Measurements from ENCODE around the gene NCK1. TPM values are rescaled to one million over a fixed set of nuclear protein-coding genes. Genes with fewer than 3 reads are reported as not detected.
"Not testable (repeated sequence)": the region's sequence is repeated elsewhere in the genome, so short reads cannot be mapped to it uniquely, and the experiment has no call there.

NCK1 gene
- total RNA-seq, 8 experiments from 2014 or later: 22.7 to 56.4 (median 33.0) TPM

- ATAC-seq (replicated peaks in 6 of 8): peak in 3 of 8 experiments; percentile 30 to 70 (median 47)
- Histone ChIP-seq H3K27ac (no peak overlapping the region), H3K4me1 (replicated peaks in 1 of 2) (no peaks in the 10 kb centered on the region), H3K4me3 (no peak overlapping the region)
- WGBS, 10 experiments: 0 to 83% (median 60%) methylated on average over 1 to 4 of the region's 4 CpGs; no CpG with 5 or more reads in 1 of the 10 experiments
- in situ Hi-C loops (cut with MboI; ENCODE audit: low pct_unique_long_range_greater_than_20kb in 2 of 9, low sequenced_read_pairs in 9 of 9, unreplicated experiment in 9 of 9): no loop called here
These were observed 99.1 kb downstream of the NCK1 start for GRCh38 chr3:136960838-136961836.

- H3K4me3 ChIP-seq: no peak overlapping the region
- 60 to 100% (median 100%) methylated on average over 1 of the region's 1 CpG; no CpG with 5 or more reads in 3 of the 10 experiments for WGBS, 10 experiments
- in situ Hi-C loops (cut with MboI; ENCODE audit: low pct_unique_long_range_greater_than_20kb in 2 of 9, low sequenced_read_pairs in 9 of 9, unreplicated experiment in 9 of 9): no loop called here
- H3K4me1 ChIP-seq (replicated peaks in 1 of 2): no peaks in the 10 kb centered on the region
- ATAC-seq (replicated peaks in 6 of 8): no peak
- no peak overlapping the region for H3K27ac ChIP-seq
These were observed 100.9 kb downstream of the NCK1 start for GRCh38 chr3:136962927-136963326.

- in situ Hi-C loops (cut with MboI; ENCODE audit: low pct_unique_long_range_greater_than_20kb in 2 of 9, low sequenced_read_pairs in 9 of 9, unreplicated experiment in 9 of 9): not testable (repeated sequence)
- ATAC-seq (replicated peaks in 6 of 8): peak in 1 of 8 experiments; percentile 23
These were observed 107.5 kb downstream of the NCK1 start for GRCh38 chr3:136969539-136969938.

GRCh38 chr3:136973352-136973751, 111.3 kb downstream of the NCK1 start:
- WGBS, 10 experiments: 52 to 94% (median 83%) methylated on average over 2 to 4 of the region's 4 CpGs; no CpG with 5 or more reads in 3 of the 10 experiments
- Histone ChIP-seq H3K4me1 (replicated peaks in 1 of 2) (no peaks in the 10 kb centered on the region), H3K27ac (no peak overlapping the region), H3K4me3 (no peak overlapping the region)
- no peak for ATAC-seq (replicated peaks in 6 of 8)
- in situ Hi-C loops (cut with MboI; ENCODE audit: low pct_unique_long_range_greater_than_20kb in 2 of 9, low sequenced_read_pairs in 9 of 9, unreplicated experiment in 9 of 9): no loop called here

More at GRCh38 chr3:136969539-136969938, 107.5 kb downstream of the NCK1 start:
- WGBS, 10 experiments: 60% methylated on average over 1 of the region's 14 CpGs; no CpG with 5 or more reads in 9 of the 10 experiments
- H3K27ac ChIP-seq; H3K4me3 ChIP-seq; H3K4me1 ChIP-seq (replicated peaks in 1 of 2): not testable (repeated sequence)

- no peak overlapping the region for H3K4me3 ChIP-seq
- no peak for ATAC-seq (replicated peaks in 6 of 8)
- in situ Hi-C loops (cut with MboI; ENCODE audit: low pct_unique_long_range_greater_than_20kb in 2 of 9, low sequenced_read_pairs in 9 of 9, unreplicated experiment in 9 of 9): loop anchor here in 1 of 9 experiments (25.0 kb wide), 1 partner anchor 212 kb away; the partner anchor contains the start of gene STAG1
- 26 to 100% (median 63%) methylated on average over 1 to 2 of the region's 2 CpGs; no CpG with 5 or more reads in 1 of the 10 experiments for WGBS, 10 experiments
- H3K4me1 ChIP-seq (replicated peaks in 1 of 2): no peaks in the 10 kb centered on the region
- H3K27ac ChIP-seq: no peak overlapping the region
These were observed 112.7 kb downstream of the NCK1 start for GRCh38 chr3:136974670-136975069.

GRCh38 chr3:136979204-136979603, 117.2 kb downstream of the NCK1 start:
- no peak for ATAC-seq (replicated peaks in 6 of 8)
- in situ Hi-C loops (cut with MboI; ENCODE audit: low pct_unique_long_range_greater_than_20kb in 2 of 9, low sequenced_read_pairs in 9 of 9, unreplicated experiment in 9 of 9): loop anchor here in 1 of 9 experiments (25.0 kb wide), 1 partner anchor 217 kb away; the partner anchor contains the start of gene STAG1
- Histone ChIP-seq H3K4me3 (no peak overlapping the region), H3K27ac (no peak overlapping the region), H3K4me1 (replicated peaks in 1 of 2) (no peaks in the 10 kb centered on the region)

DNA sequence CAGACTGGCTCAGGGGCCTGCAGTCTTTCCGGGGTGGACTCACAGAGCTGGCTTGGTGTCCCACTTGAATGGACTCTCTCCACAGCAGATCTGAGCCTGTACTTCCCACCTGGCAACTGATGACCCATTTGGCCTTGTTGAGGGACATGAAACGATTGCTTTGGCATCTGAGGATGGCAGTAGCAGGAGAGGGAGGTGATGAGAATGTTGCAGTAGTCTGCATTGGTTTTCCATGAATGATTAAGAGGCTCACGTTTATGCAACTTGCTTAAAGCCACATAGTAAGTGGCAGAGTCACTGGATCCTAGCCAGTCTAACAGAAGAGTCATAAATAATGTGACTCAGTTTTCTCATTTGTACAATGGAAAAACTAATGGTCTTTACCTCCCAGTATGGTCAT, 117.7 kb downstream of the NCK1 start:
- Histone ChIP-seq H3K4me1 (replicated peaks in 1 of 2) (no peaks in the 10 kb centered on the region), H3K4me3 (no peak overlapping the region), H3K27ac (no peak overlapping the region)
- ATAC-seq (replicated peaks in 6 of 8): peak in 1 of 8 experiments; percentile 44
- 0 to 100% (median 53%) methylated on average over 1 to 3 of the region's 3 CpGs; no CpG with 5 or more reads in 3 of the 10 experiments for WGBS, 10 experiments
- in situ Hi-C loops (cut with MboI; ENCODE audit: low pct_unique_long_range_greater_than_20kb in 2 of 9, low sequenced_read_pairs in 9 of 9, unreplicated experiment in 9 of 9): loop anchor here in 1 of 9 experiments (25.0 kb wide), 1 partner anchor 217 kb away; the partner anchor contains the start of gene STAG1

DNA sequence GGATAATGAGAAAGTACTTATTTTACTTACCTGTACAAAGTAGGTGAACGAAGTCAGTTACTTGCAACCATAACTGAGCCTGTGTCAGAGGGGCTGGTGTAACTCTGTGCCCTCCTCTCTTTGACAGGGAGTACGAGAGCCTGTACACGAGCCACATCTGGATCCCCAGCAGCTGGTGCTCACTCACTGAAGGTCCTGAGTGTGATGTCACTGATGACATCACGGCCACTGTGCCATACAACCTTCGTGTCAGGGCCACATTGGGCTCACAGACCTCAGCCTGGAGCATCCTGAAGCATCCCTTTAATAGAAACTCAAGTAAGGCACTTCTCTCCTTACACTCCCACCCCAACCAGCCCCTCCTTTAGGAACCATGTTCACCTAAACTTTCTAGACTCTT, 120.0 kb downstream of the NCK1 start:
- no peaks in the 10 kb centered on the region for H3K4me1 ChIP-seq (replicated peaks in 1 of 2)
- no peak overlapping the region for H3K27ac ChIP-seq
- WGBS, 10 experiments: 63 to 100% (median 85%) methylated on average over 1 to 4 of the region's 5 CpGs; no CpG with 5 or more reads in 3 of the 10 experiments
- no peak overlapping the region for H3K4me3 ChIP-seq
- ATAC-seq (replicated peaks in 6 of 8): peak in 2 of 8 experiments; percentile 15 to 25
- in situ Hi-C loops (cut with MboI; ENCODE audit: low pct_unique_long_range_greater_than_20kb in 2 of 9, low sequenced_read_pairs in 9 of 9, unreplicated experiment in 9 of 9): loop anchor here in 1 of 9 experiments (25.0 kb wide), 1 partner anchor 220 kb away; the partner anchor contains the start of gene STAG1

DNA sequence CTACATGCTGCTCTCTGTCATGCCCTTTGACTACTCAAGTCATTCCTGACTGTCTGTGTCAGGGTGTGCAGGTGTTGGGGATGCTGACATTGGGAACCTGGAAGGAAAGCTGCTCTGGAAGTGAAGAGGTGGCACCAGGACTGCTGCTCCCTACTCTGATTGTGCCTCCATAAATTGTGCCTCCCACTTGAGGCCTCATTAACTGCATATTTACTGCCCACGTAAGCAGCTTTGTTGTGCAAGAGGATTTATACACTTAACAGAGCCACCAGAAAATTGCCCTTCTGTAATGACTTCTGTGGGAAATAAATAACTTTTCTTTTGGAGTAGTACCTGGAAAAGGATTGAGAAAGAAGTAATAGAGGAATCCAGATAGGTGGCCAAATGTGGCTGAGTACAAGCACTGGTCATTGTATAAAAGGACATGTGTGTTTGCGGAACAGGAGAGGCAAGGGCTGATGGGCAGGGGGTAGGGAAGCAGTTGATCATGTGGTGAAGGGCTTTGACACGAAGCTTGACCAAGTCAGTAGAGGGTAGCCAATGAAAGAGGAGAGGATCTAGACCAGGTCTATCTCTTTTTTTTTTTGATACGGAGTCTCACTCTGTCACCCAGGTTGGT, 120.6 kb downstream of the NCK1 start:
- Histone ChIP-seq H3K4me1 (replicated peaks in 1 of 2) (no peaks in the 10 kb centered on the region), H3K27ac (no peak overlapping the region), H3K4me3 (no peak overlapping the region)
- WGBS, 10 experiments: 67 to 100% (median 81%) methylated on average over 1 to 4 of the region's 4 CpGs; no CpG with 5 or more reads in 2 of the 10 experiments
- ATAC-seq (replicated peaks in 6 of 8): peak in 2 of 8 experiments; percentile 50 to 81
- in situ Hi-C loops (cut with MboI; ENCODE audit: low pct_unique_long_range_greater_than_20kb in 2 of 9, low sequenced_read_pairs in 9 of 9, unreplicated experiment in 9 of 9): loop anchor here in 1 of 9 experiments (25.0 kb wide), 1 partner anchor 220 kb away; the partner anchor contains the start of gene STAG1

DNA sequence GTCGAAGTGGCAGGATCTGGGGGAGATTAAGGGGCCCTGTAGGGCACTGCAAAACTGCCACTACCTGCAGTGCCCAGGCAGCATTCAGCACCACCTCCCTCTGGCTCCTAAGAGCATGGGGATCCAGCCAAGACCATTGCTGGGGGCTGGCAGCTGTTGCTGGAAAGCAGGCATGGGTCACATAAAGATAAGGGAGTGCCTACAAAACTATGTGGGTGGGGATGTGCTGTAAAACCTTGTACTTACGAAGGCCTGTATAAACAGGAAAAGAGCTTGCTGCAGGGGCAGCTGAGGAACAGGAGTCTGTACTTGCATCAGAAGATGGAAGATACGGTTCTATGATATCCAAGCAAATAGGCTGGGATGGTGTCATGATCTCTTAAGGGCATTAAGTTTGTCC, 122.8 kb downstream of the NCK1 start:
- no peak overlapping the region for H3K4me3 ChIP-seq
- 20 to 89% (median 83%) methylated on average over 1 to 3 of the region's 3 CpGs; no CpG with 5 or more reads in 3 of the 10 experiments for WGBS, 10 experiments
- ATAC-seq (replicated peaks in 6 of 8): peak in 3 of 8 experiments; percentile 32 to 84 (median 79)
- no peak overlapping the region for H3K27ac ChIP-seq
- in situ Hi-C loops (cut with MboI; ENCODE audit: low pct_unique_long_range_greater_than_20kb in 2 of 9, low sequenced_read_pairs in 9 of 9, unreplicated experiment in 9 of 9): loop anchor here in 1 of 9 experiments (25.0 kb wide), 1 partner anchor 223 kb away; the partner anchor contains the start of gene STAG1
- H3K4me1 ChIP-seq (replicated peaks in 1 of 2): no peaks in the 10 kb centered on the region

- in situ Hi-C loops (cut with MboI; ENCODE audit: low pct_unique_long_range_greater_than_20kb in 2 of 9, low sequenced_read_pairs in 9 of 9, unreplicated experiment in 9 of 9): loop anchor here in 1 of 9 experiments (25.0 kb wide), 1 partner anchor 225 kb away; the partner anchor contains the start of gene STAG1
These were observed 125.5 kb downstream of the NCK1 start for GRCh38 chr3:136987398-136987980.

GRCh38 chr3:136988651-136989050, 126.6 kb downstream of the NCK1 start:
- H3K27ac ChIP-seq: no peak overlapping the region
- H3K4me1 ChIP-seq (replicated peaks in 1 of 2): no peaks in the 10 kb centered on the region
- H3K4me3 ChIP-seq: no peak overlapping the region
- in situ Hi-C loops (cut with MboI; ENCODE audit: low pct_unique_long_range_greater_than_20kb in 2 of 9, low sequenced_read_pairs in 9 of 9, unreplicated experiment in 9 of 9): loop anchor here in 1 of 9 experiments (25.0 kb wide), 1 partner anchor 226 kb away; the partner anchor contains the start of gene STAG1
- no peak for ATAC-seq (replicated peaks in 6 of 8)
- WGBS, 10 experiments: 67 to 100% (median 92%) methylated on average over 1 to 2 of the region's 2 CpGs; no CpG with 5 or more reads in 5 of the 10 experiments

More at GRCh38 chr3:136987398-136987980, 125.5 kb downstream of the NCK1 start:
- not testable (repeated sequence) for H3K4me3 ChIP-seq; H3K4me1 ChIP-seq (replicated peaks in 1 of 2); ATAC-seq (replicated peaks in 6 of 8); H3K27ac ChIP-seq
- no CpG with 5 or more reads among the region's 39 CpGs for WGBS, 10 experiments

All from motor neuron (in vitro differentiated cells).